WTC11 (cell line): ENCODE results near the gene FERMT3. TPM values are rescaled to one million over a fixed set of nuclear protein-coding genes. Genes with fewer than 3 reads are reported as not detected.

Source experiments
- ELF4 ChIP-seq: sonication (generic); formaldehyde crosslinking; IDR thresholded peaks from 2 replicates; pipeline ENCODE4 v1.8.1; 2022; ENCODE audit warnings: low read depth, mild to moderate bottlenecking, moderate library complexity, missing genetic modification reagents
- ETV6 ChIP-seq: sonication (generic); formaldehyde crosslinking; IDR thresholded peaks from 2 replicates; pipeline ENCODE4 v1.8.1; 2022; ENCODE audit warnings: mild to moderate bottlenecking, missing genetic modification reagents
- FOXJ3 ChIP-seq: sonication (generic); formaldehyde crosslinking; IDR thresholded peaks from 2 replicates; pipeline ENCODE4 v1.9.0; 2021; ENCODE audit warnings: missing genetic modification reagents, mild to moderate bottlenecking, borderline replicate concordance
- FOXK1 ChIP-seq: sonication (generic); formaldehyde crosslinking; IDR thresholded peaks from 2 replicates; pipeline ENCODE4 v1.8.0; 2022; ENCODE audit warnings: mild to moderate bottlenecking, moderate library complexity, missing genetic modification reagents
- GTF2I ChIP-seq: fragments of 250-450 bp; sonication (Bioruptor Pico); conservative IDR thresholded peaks from 2 replicates; pipeline ENCODE4 v1.4.0; 2021; ENCODE audit warnings: mild to moderate bottlenecking
- KAT7 ChIP-seq: sonication (generic); formaldehyde crosslinking; IDR thresholded peaks from 2 replicates; pipeline ENCODE4 v1.8.1; 2023; ENCODE audit warnings: missing genetic modification reagents, mild to moderate bottlenecking, borderline replicate concordance
- MYBL2 ChIP-seq: sonication (generic); formaldehyde crosslinking; IDR thresholded peaks from 2 replicates; pipeline ENCODE4 v1.8.1; 2023; ENCODE audit warnings: mild to moderate bottlenecking, moderate library complexity, missing genetic modification reagents
- PRRX2 ChIP-seq: fragments of 250-450 bp; sonication (Bioruptor Pico); IDR thresholded peaks from 2 replicates; pipeline ENCODE4 v1.8.0; 2021; ENCODE audit warnings: mild to moderate bottlenecking
- SP1 ChIP-seq: sonication (generic); formaldehyde crosslinking; conservative IDR thresholded peaks from 2 replicates; pipeline ENCODE4 v1.8.1; 2022; ENCODE audit warnings: missing genetic modification reagents
- TCF7 ChIP-seq: sonication (generic); formaldehyde crosslinking; IDR thresholded peaks from 2 replicates; pipeline ENCODE4 v1.8.0; 2022; ENCODE audit warnings: mild to moderate bottlenecking, low read depth, missing genetic modification reagents, moderate library complexity
- ZNF121 ChIP-seq: sonication (generic); formaldehyde crosslinking; IDR thresholded peaks from 2 replicates; pipeline ENCODE4 v1.8.0; 2023; ENCODE audit warnings: missing genetic modification reagents
- total RNA-seq: library from RNA; stranded (reverse); gene quantifications from 3 replicates; pipeline ENCODE4 v1.2.3, GENCODE V29; 2021
- TF ChIP-seq, protein P1 (sequence below): sonication (generic); formaldehyde crosslinking; IDR thresholded peaks from 2 replicates; pipeline ENCODE4 v1.8.1; 2023; ENCODE audit warnings: mild to moderate bottlenecking, missing genetic modification reagents
- TF ChIP-seq, protein P2 (sequence below): sonication (generic); formaldehyde crosslinking; IDR thresholded peaks from 2 replicates; pipeline ENCODE4 v1.8.1; 2023; ENCODE audit warnings: mild to moderate bottlenecking, missing genetic modification reagents
- TF ChIP-seq, protein P3 (sequence below): sonication (generic); formaldehyde crosslinking; IDR thresholded peaks from 2 replicates; pipeline ENCODE4 v1.8.1; 2023; ENCODE audit warnings: mild to moderate bottlenecking, missing genetic modification reagents, moderate library complexity
- TF ChIP-seq, protein P4 (sequence below): sonication (generic); formaldehyde crosslinking; conservative IDR thresholded peaks from 2 replicates; pipeline ENCODE4 v1.8.1; 2023; ENCODE audit warnings: mild to moderate bottlenecking, low read depth, missing genetic modification reagents, moderate library complexity

FERMT3 gene
- total RNA-seq, 1 experiment from 2014 or later: 3.8 TPM

DNA sequence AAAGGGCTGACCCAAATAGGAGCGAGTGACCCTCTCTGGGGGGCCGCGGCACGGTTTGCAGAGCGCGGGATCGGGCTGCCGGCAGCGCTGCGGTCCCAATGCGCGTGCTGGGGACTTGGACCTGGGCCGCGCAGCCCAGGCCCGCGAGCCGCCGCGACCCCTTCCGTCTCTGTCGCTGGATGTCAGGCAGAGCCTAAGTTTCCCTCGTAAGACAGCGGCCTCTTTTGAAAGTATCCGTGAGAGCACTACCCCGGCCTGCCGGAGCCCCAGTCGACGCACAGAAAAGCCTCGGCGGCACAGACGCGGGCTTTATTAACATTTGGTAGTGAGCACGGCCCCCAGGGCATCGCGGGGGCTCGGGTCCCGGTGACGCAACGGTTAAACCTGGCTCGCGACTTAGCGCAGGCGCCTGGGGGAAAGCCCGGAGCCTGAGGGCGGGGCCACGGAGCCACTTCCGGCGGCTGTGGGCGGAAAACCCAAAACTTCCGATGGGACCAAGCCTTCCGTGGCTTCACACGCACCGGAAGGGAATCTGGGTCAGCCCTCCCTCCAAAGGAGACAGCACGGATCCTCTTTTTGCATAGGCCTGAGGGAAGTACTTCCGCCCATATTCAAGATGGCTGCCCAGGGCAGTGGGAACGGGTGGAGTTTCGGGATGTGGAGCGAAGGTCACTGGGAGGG is 63.2 kb downstream of the FERMT3 start (continued):
- TF ChIP-seq SP1 (CRISPR knock-in tag) (peak; percentile 99), MYBL2 (CRISPR knock-in tag) (peak; percentile 48; the same call in 1 of the 2 replicates), FOXJ3 (CRISPR knock-in tag) (no peak), ZNF121 (CRISPR knock-in tag) (peak; percentile 56; the same call in 1 of the 2 replicates), TCF7 (CRISPR knock-in tag) (0 out of 2 replicates have a peak, but pooled peaks have one; percentile 19), KAT7 (CRISPR knock-in tag) (peak; percentile 58; the same call in 1 of the 2 replicates), GTF2I (CRISPR knock-in tag) (no peak), FOXK1 (CRISPR knock-in tag) (peak; percentile 93), PRRX2 (CRISPR knock-in tag) (peak; percentile 76), ETV6 (CRISPR knock-in tag) (peak; percentile 82), ELF4 (CRISPR knock-in tag) (peak; percentile 81; the same call in 1 of the 2 replicates)
- TF ChIP-seq, protein P1, sequence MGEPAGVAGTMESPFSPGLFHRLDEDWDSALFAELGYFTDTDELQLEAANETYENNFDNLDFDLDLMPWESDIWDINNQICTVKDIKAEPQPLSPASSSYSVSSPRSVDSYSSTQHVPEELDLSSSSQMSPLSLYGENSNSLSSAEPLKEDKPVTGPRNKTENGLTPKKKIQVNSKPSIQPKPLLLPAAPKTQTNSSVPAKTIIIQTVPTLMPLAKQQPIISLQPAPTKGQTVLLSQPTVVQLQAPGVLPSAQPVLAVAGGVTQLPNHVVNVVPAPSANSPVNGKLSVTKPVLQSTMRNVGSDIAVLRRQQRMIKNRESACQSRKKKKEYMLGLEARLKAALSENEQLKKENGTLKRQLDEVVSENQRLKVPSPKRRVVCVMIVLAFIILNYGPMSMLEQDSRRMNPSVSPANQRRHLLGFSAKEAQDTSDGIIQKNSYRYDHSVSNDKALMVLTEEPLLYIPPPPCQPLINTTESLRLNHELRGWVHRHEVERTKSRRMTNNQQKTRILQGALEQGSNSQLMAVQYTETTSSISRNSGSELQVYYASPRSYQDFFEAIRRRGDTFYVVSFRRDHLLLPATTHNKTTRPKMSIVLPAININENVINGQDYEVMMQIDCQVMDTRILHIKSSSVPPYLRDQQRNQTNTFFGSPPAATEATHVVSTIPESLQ: no peak
- TF ChIP-seq, protein P2, sequence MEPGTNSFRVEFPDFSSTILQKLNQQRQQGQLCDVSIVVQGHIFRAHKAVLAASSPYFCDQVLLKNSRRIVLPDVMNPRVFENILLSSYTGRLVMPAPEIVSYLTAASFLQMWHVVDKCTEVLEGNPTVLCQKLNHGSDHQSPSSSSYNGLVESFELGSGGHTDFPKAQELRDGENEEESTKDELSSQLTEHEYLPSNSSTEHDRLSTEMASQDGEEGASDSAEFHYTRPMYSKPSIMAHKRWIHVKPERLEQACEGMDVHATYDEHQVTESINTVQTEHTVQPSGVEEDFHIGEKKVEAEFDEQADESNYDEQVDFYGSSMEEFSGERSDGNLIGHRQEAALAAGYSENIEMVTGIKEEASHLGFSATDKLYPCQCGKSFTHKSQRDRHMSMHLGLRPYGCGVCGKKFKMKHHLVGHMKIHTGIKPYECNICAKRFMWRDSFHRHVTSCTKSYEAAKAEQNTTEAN (CRISPR knock-in tag): peak; percentile 99
- TF ChIP-seq, protein P3, sequence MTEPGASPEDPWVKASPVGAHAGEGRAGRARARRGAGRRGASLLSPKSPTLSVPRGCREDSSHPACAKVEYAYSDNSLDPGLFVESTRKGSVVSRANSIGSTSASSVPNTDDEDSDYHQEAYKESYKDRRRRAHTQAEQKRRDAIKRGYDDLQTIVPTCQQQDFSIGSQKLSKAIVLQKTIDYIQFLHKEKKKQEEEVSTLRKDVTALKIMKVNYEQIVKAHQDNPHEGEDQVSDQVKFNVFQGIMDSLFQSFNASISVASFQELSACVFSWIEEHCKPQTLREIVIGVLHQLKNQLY (CRISPR knock-in tag): 0 out of 2 replicates have a peak, but pooled peaks have one; percentile 88
- TF ChIP-seq, protein P4, sequence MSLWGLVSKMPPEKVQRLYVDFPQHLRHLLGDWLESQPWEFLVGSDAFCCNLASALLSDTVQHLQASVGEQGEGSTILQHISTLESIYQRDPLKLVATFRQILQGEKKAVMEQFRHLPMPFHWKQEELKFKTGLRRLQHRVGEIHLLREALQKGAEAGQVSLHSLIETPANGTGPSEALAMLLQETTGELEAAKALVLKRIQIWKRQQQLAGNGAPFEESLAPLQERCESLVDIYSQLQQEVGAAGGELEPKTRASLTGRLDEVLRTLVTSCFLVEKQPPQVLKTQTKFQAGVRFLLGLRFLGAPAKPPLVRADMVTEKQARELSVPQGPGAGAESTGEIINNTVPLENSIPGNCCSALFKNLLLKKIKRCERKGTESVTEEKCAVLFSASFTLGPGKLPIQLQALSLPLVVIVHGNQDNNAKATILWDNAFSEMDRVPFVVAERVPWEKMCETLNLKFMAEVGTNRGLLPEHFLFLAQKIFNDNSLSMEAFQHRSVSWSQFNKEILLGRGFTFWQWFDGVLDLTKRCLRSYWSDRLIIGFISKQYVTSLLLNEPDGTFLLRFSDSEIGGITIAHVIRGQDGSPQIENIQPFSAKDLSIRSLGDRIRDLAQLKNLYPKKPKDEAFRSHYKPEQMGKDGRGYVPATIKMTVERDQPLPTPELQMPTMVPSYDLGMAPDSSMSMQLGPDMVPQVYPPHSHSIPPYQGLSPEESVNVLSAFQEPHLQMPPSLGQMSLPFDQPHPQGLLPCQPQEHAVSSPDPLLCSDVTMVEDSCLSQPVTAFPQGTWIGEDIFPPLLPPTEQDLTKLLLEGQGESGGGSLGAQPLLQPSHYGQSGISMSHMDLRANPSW: no peak

Other genes starting within 250 kb of the FERMT3 start
- gene COX8A, start 232.1 kb upstream of the FERMT3 start, total RNA-seq: 518 to 587 TPM (median 554 TPM) in 3 replicates
- 94.3 to 112 TPM (median 99.3 TPM) in 3 replicates for gene OTUB1, start 220.3 kb upstream of the FERMT3 start, total RNA-seq
- gene FLRT1, start 170.8 kb upstream of the FERMT3 start, total RNA-seq: 0.14 to 0.20 TPM (median 0.16 TPM) in 3 replicates
- gene MACROD1, start 40.6 kb upstream of the FERMT3 start, total RNA-seq: 36.9 to 54.4 TPM (median 52.9 TPM) in 3 replicates
- gene STIP1, start 20.6 kb upstream of the FERMT3 start, total RNA-seq: 291 to 296 TPM (median 296 TPM) in 3 replicates
- 52.3 to 58.8 TPM (median 53.2 TPM) in 3 replicates for gene TRPT1, start 19.5 kb downstream of the FERMT3 start, total RNA-seq
- gene NUDT22, start 19.6 kb downstream of the FERMT3 start, total RNA-seq: 59.1 to 64.4 TPM (median 60.1 TPM) in 3 replicates
- gene DNAJC4, start 23.8 kb downstream of the FERMT3 start, total RNA-seq: 26.0 to 27.2 TPM (median 27.1 TPM) in 3 replicates
- 51.7 to 62.2 TPM (median 59.7 TPM) in 3 replicates for gene VEGFB, start 27.9 kb downstream of the FERMT3 start, total RNA-seq
- gene FKBP2, start 34.4 kb downstream of the FERMT3 start, total RNA-seq: 57.2 to 65.9 TPM (median 61.7 TPM) in 3 replicates
- gene PPP1R14B, start 40.2 kb downstream of the FERMT3 start, total RNA-seq: 435 to 471 TPM (median 458 TPM) in 3 replicates
- 80.0 to 97.4 TPM (median 82.2 TPM) in 3 replicates for gene PLCB3, start 44.8 kb downstream of the FERMT3 start, total RNA-seq
- gene BAD, start 77.9 kb downstream of the FERMT3 start, total RNA-seq: 30.5 to 34.7 TPM (median 31.3 TPM) in 3 replicates
- gene GPR137, start 79.1 kb downstream of the FERMT3 start, total RNA-seq: 51.1 to 53.8 TPM (median 51.8 TPM) in 3 replicates
- 0.25 to 0.74 TPM (median 0.48 TPM) in 3 replicates for gene KCNK4, start 84.6 kb downstream of the FERMT3 start, total RNA-seq
- gene CATSPERZ, start 93.6 kb downstream of the FERMT3 start, total RNA-seq: 1.1 to 2.5 TPM (median 2.0 TPM) in 3 replicates
- 56.3 to 81.9 TPM (median 59.1 TPM) in 3 replicates for gene ESRRA, start 98.8 kb downstream of the FERMT3 start, total RNA-seq
- 285 to 321 TPM (median 314 TPM) in 3 replicates for gene TRMT112, start 110.8 kb downstream of the FERMT3 start, total RNA-seq
- gene PRDX5, start 111.4 kb downstream of the FERMT3 start, total RNA-seq: 255 to 293 TPM (median 282 TPM) in 3 replicates
- gene CCDC88B, start 133.5 kb downstream of the FERMT3 start, total RNA-seq: 17.0 to 22.0 TPM (median 19.9 TPM) in 3 replicates
- gene RPS6KA4, start 152.4 kb downstream of the FERMT3 start, total RNA-seq: 16.8 to 18.3 TPM (median 18.3 TPM) in 3 replicates